Vagina (tissue), 2 donors: ENCODE measurements around the gene SMOC2.

Source experiments
- POLR2AphosphoS5 ChIP-seq, 2 donors: sonication (generic); formaldehyde crosslinking; IDR thresholded peaks; one replicate each; pipeline ENCODE4 v1.9.0; 2017; ENCODE audit warnings: antibody characterized with exemption in 2 of 2, mild to moderate bottlenecking in 2 of 2, low read depth in 1 of 2; ENCODE audit not compliant: insufficient read depth in 1 of 2
- TF ChIP-seq, protein P1 (sequence below), 3 experiments: fragments of 450-650 bp in 2 of 3; fragments of 200-600 bp in 1 of 3; sonication (generic) in 1 of 3; IDR thresholded peaks; one replicate each; pipeline ENCODE4 v1.5.1; 2017 to 2019; ENCODE audit warnings: antibody characterized with exemption in 3 of 3, mild to moderate bottlenecking in 2 of 3, moderate library complexity in 2 of 3

DNA sequence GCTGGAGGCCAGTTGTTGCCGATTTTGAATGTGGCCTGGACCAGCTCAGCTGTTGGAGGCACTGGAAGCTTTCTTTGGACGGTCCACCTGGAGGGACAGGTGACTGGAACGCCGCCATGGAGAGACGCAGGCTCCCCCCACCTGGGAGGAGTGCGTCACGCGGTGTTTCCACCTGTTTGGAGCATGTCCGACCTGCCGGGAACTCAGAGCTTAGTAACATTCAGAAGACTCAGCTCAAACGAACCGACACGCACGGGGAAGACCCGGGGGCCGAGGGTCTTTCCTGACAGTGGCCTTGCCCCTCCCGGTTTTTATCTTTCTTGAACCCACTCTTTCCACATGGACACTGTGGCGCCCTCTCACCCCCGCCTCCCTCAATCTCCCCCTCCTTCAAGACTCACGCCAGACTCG, 141.6 kb downstream of the SMOC2 start:
- TF ChIP-seq, protein P1, sequence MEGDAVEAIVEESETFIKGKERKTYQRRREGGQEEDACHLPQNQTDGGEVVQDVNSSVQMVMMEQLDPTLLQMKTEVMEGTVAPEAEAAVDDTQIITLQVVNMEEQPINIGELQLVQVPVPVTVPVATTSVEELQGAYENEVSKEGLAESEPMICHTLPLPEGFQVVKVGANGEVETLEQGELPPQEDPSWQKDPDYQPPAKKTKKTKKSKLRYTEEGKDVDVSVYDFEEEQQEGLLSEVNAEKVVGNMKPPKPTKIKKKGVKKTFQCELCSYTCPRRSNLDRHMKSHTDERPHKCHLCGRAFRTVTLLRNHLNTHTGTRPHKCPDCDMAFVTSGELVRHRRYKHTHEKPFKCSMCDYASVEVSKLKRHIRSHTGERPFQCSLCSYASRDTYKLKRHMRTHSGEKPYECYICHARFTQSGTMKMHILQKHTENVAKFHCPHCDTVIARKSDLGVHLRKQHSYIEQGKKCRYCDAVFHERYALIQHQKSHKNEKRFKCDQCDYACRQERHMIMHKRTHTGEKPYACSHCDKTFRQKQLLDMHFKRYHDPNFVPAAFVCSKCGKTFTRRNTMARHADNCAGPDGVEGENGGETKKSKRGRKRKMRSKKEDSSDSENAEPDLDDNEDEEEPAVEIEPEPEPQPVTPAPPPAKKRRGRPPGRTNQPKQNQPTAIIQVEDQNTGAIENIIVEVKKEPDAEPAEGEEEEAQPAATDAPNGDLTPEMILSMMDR (IDR thresholded peaks at IDR 0.05), result no peak
- TF ChIP-seq POLR2AphosphoS5 (IDR thresholded peaks at IDR 0.05; ENCODE audit: insufficient read depth in 1 of 2, low read depth in 1 of 2), result no peak
